ENCODE results near the gene PRPH.
A peak's percentile ranks its signal among the peaks of the same experiment; 100 is the strongest.

GRCh38 chr12:49298160-49298559 lies 3.2 kb downstream of the PRPH start:
- TF ChIP-seq CTCF (IDR thresholded peaks at IDR 0.05; ENCODE audit: borderline replicate concordance, extremely low read depth, low read length, poor library complexity, severe bottlenecking) (peak; percentile 47), EZH2 (IDR thresholded peaks at IDR 0.05; ENCODE audit: borderline replicate concordance, low read depth, low read length, severe bottlenecking) (no peak)

Measured in DND-41 (cell line).